PFSK-1 (cell line): ENCODE data around the gene S100P.

ENCODE experiments used
- FOXP2 ChIP-seq: optimal IDR thresholded peaks from 2 replicates; pipeline ENCODE3; 2011; ENCODE audit warnings: borderline replicate concordance, control low read depth, inconsistent platforms; ENCODE audit not compliant: insufficient read depth; ENCODE audit errors: extremely low read length, extremely low read depth
- POLR2AphosphoS5 ChIP-seq: IDR thresholded peaks from 2 replicates; pipeline ENCODE4 v1.6.1; 2012; ENCODE audit warnings: low read depth, mild to moderate bottlenecking, control low read depth, low read length, moderate library complexity
- REST ChIP-seq, 2 experiments: IDR thresholded peaks; 2 replicates each; pipeline versions ENCODE4 v1.6.1 to v1.8.0; 2011 to 2012; ENCODE audit warnings: low read depth in 2 of 2, low read length in 2 of 2, control low read depth in 1 of 2, inconsistent platforms in 1 of 2, mild to moderate bottlenecking in 1 of 2, moderate library complexity in 1 of 2; ENCODE audit not compliant: insufficient read depth in 1 of 2
- SIN3A ChIP-seq: IDR thresholded peaks from 2 replicates; pipeline ENCODE4 v1.6.1; 2012; ENCODE audit warnings: mild to moderate bottlenecking, low read length, moderate library complexity, borderline replicate concordance; ENCODE audit not compliant: insufficient read depth
- TAF1 ChIP-seq: IDR thresholded peaks from 2 replicates; pipeline ENCODE4 v1.6.1; 2012; ENCODE audit warnings: low read length, control low read depth, borderline replicate concordance; ENCODE audit not compliant: insufficient read depth

Gene S100P

DNA sequence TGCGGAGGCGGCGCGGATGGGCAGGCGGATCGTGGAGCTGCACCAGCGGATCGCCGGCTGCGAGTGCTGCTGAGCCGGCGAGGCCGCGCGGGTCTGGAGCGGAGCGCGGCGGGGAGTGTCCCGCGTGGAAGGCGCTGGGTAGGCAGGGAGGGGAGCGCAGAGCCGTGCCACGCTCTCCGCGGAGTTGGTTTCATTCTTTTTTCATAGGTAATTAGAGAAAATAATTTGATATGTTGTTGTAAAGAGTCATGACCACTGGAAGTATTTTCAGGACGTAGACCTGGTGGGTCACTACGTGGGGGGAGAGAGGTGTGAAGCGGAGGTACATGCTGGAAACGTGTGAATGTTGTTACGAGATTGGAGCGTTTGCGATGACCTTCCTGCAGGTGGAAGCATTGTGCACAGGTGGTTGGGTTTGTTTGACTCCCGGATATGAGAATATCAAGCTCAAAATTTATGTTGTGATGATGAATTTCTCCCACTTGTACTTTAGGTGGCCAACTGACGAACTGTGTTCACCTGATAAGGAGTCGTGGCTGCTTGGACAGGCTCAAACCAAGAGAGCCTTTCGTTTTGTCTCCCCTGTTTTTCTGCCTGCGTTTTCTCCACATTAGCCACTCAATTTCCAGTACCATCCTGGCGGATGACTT lies 19.1 kb upstream of the S100P start:
- TF ChIP-seq FOXP2 (no peak), POLR2AphosphoS5 (0 out of 2 replicates have a peak, but pooled peaks have one; percentile 24)

DNA sequence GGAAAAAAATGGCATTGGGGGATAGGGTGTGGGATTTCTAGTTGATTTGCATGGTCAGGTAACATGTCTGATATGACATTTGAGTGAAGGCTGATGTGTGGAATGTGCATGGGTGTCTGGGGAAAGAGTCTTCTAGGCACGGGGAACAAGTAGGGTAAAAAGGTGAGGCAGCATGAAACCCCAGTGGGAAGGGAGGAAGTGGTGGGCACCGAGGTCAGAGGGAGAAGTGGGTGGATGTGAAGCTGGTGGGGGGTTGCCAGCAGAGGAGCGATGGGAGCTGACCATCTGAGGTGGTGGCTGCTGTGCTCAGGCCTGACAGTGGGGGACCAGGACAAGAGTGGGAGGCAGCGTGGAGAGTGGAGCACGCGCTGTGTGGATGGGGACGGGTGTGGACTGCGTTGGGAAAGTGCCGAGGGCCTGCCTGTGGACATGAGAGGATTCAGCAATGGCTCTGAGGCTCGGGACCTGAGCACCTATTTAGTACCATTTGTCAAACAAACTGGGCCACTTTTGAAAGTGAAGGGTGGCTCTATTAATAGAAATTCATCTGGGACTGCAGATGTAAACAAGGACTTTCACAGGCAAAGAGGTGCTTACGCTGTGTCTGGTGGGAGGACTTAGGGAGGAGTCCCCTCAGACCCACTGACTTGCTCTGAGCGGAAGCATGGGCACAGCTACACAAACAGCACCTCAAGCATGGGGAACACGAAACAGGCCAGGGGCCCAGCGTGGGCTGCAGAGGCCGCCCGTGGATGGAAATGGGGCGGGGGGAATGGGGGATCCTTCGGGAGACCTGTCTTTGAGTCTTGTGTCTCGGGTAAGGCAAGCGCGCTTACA lies 16.7 kb upstream of the S100P start:
- TF ChIP-seq REST (IDR thresholded peaks at IDR 0.05; ENCODE audit: insufficient read depth in 1 of 2, low read depth in 2 of 2, low read length in 2 of 2) (no peak), POLR2AphosphoS5 (no peak), TAF1 (no peak), SIN3A (no peak), FOXP2 (no peak)

- TF ChIP-seq TAF1 (no peak), FOXP2 (no peak)
These were observed 13.2 kb upstream of the S100P start for GRCh38 chr4:6680372-6681034.

DNA sequence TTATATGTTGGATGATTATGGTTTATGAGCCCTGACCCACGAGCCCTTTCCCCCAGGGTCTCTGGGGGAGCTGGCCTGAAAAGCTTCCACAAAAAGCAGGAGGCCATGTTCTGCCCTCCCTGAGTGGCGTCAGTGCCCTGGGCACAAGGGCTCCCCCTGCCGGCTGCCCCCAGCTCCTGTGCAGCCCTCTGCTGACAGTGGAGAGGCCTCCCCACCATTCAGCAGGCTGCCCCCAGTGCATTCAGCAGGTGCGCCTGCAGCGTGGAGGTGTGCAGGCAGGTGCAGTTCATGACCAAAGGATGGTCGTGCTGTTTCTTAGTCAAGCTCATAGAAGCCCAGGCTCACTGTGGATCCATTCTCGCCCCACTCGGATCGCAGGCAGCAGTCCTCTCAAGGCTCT lies 12.5 kb upstream of the S100P start:
- TF ChIP-seq TAF1 (no peak), POLR2AphosphoS5 (no peak), REST (IDR thresholded peaks at IDR 0.05; ENCODE audit: insufficient read depth in 1 of 2, low read depth in 2 of 2, low read length in 2 of 2) (no peak)

- TF ChIP-seq REST (IDR thresholded peaks at IDR 0.05; ENCODE audit: insufficient read depth in 1 of 2, low read depth in 2 of 2, low read length in 2 of 2), result no peak
- no peak for TF ChIP-seq TAF1
- TF ChIP-seq FOXP2, result no peak
- no peak for TF ChIP-seq POLR2AphosphoS5
- no peak for TF ChIP-seq SIN3A
These were observed 10.7 kb upstream of the S100P start for GRCh38 chr4:6682862-6683590.

GRCh38 chr4:6684656-6685055 lies 9.0 kb upstream of the S100P start:
- TF ChIP-seq SIN3A, result no peak
- TF ChIP-seq REST (IDR thresholded peaks at IDR 0.05; ENCODE audit: insufficient read depth in 1 of 2, low read depth in 2 of 2, low read length in 2 of 2), result no peak
- TF ChIP-seq POLR2AphosphoS5, result no peak
- TF ChIP-seq FOXP2, result no peak
